KBM-7 (cell line): ENCODE results near the gene PDXDC1.
"Not testable (repeated sequence)": the region's sequence is repeated elsewhere in the genome, so short reads cannot be mapped to it uniquely, and the experiment has no call there.

Experiments used
- DNase-seq: peaks from one replicate; pipeline ENCODE4 v3.0.0-alpha.2; 2015
- in situ Hi-C: fragments of 300-500 bp; cut with MboI; formaldehyde crosslinking; loops from 2 replicates; pipeline ENCODE4 v1.14.3; 2020; ENCODE audit warnings: low sequenced_read_pairs, low pct_unique_long_range_greater_than_20kb, mixed read lengths

Gene PDXDC1

GRCh38 chr16:14969795-14970194 is 5.0 kb upstream of the PDXDC1 start:
- DNase-seq, in situ Hi-C loops: not testable (repeated sequence)

- in situ Hi-C loops, DNase-seq: not testable (repeated sequence)
These were observed 3.1 kb upstream of the PDXDC1 start for GRCh38 chr16:14971621-14972228.

- DNase-seq, in situ Hi-C loops: not testable (repeated sequence)
These were observed 972 bp upstream of the PDXDC1 start for GRCh38 chr16:14973785-14974322.

- in situ Hi-C loops, result not testable (repeated sequence)
- DNase-seq, result peak; percentile 35
These were observed 533 bp upstream of the PDXDC1 start for GRCh38 chr16:14974331-14974655.

GRCh38 chr16:14975418-14976194 is 780 bp downstream of the PDXDC1 start:
- peak; percentile 8 for DNase-seq
- in situ Hi-C loops, result not testable (repeated sequence)

GRCh38 chr16:14976971-14977736 is 2.3 kb downstream of the PDXDC1 start:
- DNase-seq, in situ Hi-C loops: not testable (repeated sequence)

- in situ Hi-C loops, DNase-seq: not testable (repeated sequence)
These were observed 3.5 kb downstream of the PDXDC1 start for GRCh38 chr16:14978281-14978680.

- DNase-seq, in situ Hi-C loops: not testable (repeated sequence)
These were observed 4.1 kb downstream of the PDXDC1 start for GRCh38 chr16:14978908-14979307.

- in situ Hi-C loops, DNase-seq: not testable (repeated sequence)
These were observed 6.4 kb downstream of the PDXDC1 start for GRCh38 chr16:14981234-14981633.

GRCh38 chr16:14982521-14982920 is 7.7 kb downstream of the PDXDC1 start:
- in situ Hi-C loops, DNase-seq: not testable (repeated sequence)

GRCh38 chr16:14988092-14988491 is 13.3 kb downstream of the PDXDC1 start:
- DNase-seq, in situ Hi-C loops: not testable (repeated sequence)

- in situ Hi-C loops, DNase-seq: not testable (repeated sequence)
These were observed 13.9 kb downstream of the PDXDC1 start for GRCh38 chr16:14988661-14989191.

- in situ Hi-C loops, DNase-seq: not testable (repeated sequence)
These were observed 14.8 kb downstream of the PDXDC1 start for GRCh38 chr16:14989291-14990281.

- in situ Hi-C loops, result not testable (repeated sequence)
These were observed 18.7 kb downstream of the PDXDC1 start for GRCh38 chr16:14993277-14994151.

GRCh38 chr16:14996702-14997101 is 21.9 kb downstream of the PDXDC1 start:
- in situ Hi-C loops, DNase-seq: not testable (repeated sequence)

More at GRCh38 chr16:14993277-14994151, 18.7 kb downstream of the PDXDC1 start:
- not testable (repeated sequence) for DNase-seq

GRCh38 chr16:14998300-14998699 is 23.5 kb downstream of the PDXDC1 start:
- in situ Hi-C loops, DNase-seq: not testable (repeated sequence)

- DNase-seq, in situ Hi-C loops: not testable (repeated sequence)
These were observed 25.0 kb downstream of the PDXDC1 start for GRCh38 chr16:14999845-15000244.
